CD14-positive monocyte (primary cell): ENCODE measurements around the gene MST1. TPM values are rescaled to one million over a fixed set of nuclear protein-coding genes. Genes with fewer than 3 reads are reported as not detected.

Experiments
- DNase-seq, 3 donors: peaks; one replicate each; pipeline ENCODE4 v3.0.0-alpha.2; 2011 to 2022
- H2AFZ ChIP-seq: 2 replicates; pipeline ENCODE4 v1.6.0; 2012; ENCODE audit warnings: mild to moderate bottlenecking, low read depth, low read length, inconsistent platforms; ENCODE audit not compliant: insufficient read depth, poor library complexity, severe bottlenecking
- H3K27ac ChIP-seq, 2 donors: 1 replicate in 1 of 2; 2 replicates in 1 of 2; pipeline ENCODE4 v1.5.1; 2012 to 2013; ENCODE audit warnings: low read length in 2 of 2, control low read depth in 1 of 2, inconsistent platforms in 1 of 2, low read depth in 1 of 2, mild to moderate bottlenecking in 1 of 2
- H3K27me3 ChIP-seq, 2 donors: one replicate each; pipeline versions ENCODE4 v1.6.0 to v1.6.1; 2011 to 2013; ENCODE audit warnings: low read length in 2 of 2; ENCODE audit not compliant: control insufficient read depth in 2 of 2, insufficient read depth in 2 of 2
- H3K36me3 ChIP-seq, 2 donors: replicated peaks in 1 of 2; 1 replicate in 1 of 2; 2 replicates in 1 of 2; pipeline versions ENCODE4 v1.5.1 to v1.6.1; 2012 to 2013; ENCODE audit warnings: low read length in 2 of 2, control low read depth in 1 of 2, inconsistent platforms in 1 of 2, mild to moderate bottlenecking in 1 of 2; ENCODE audit not compliant: insufficient read depth in 2 of 2, control insufficient read depth in 1 of 2
- H3K4me1 ChIP-seq, 2 donors: 1 replicate in 1 of 2; 2 replicates in 1 of 2; pipeline versions ENCODE4 v1.5.1 to v1.6.1; 2012 to 2013; ENCODE audit warnings: low read length in 2 of 2, control low read depth in 1 of 2, inconsistent platforms in 1 of 2, mild to moderate bottlenecking in 1 of 2, moderate library complexity in 1 of 2; ENCODE audit not compliant: insufficient read depth in 2 of 2, control insufficient read depth in 1 of 2
- H3K4me2 ChIP-seq: replicated peaks from 2 replicates; pipeline ENCODE3; 2012; ENCODE audit warnings: low read length, moderate library complexity, mild to moderate bottlenecking; ENCODE audit not compliant: poor library complexity, severe bottlenecking; ENCODE audit errors: extremely low read depth
- H3K4me3 ChIP-seq, 3 experiments: fragments of 200-600 bp in 1 of 3; sonication (generic) in 1 of 3; replicated peaks in 1 of 3; 1 replicate in 2 of 3; 2 replicates in 1 of 3; pipeline ENCODE4 v1.5.1; 2011 to 2013; ENCODE audit warnings: low read length in 3 of 3, mild to moderate bottlenecking in 3 of 3, control low read depth in 2 of 3, low read depth in 2 of 3, inconsistent platforms in 1 of 3, moderate library complexity in 1 of 3
- H3K79me2 ChIP-seq: 2 replicates; pipeline ENCODE4 v1.6.0; 2012; ENCODE audit warnings: mild to moderate bottlenecking, control low read depth, inconsistent platforms, low read length, moderate library complexity; ENCODE audit not compliant: insufficient read depth
- H3K9ac ChIP-seq: 2 replicates; pipeline ENCODE4 v1.6.0; 2017; ENCODE audit warnings: low read length, mild to moderate bottlenecking; ENCODE audit not compliant: insufficient read depth, poor library complexity, severe bottlenecking
- H3K9me3 ChIP-seq, 2 donors: replicated peaks in 1 of 2; 1 replicate in 1 of 2; 2 replicates in 1 of 2; pipeline versions ENCODE4 v1.5.1 to v1.6.1; 2012 to 2013; ENCODE audit warnings: low read length in 2 of 2, control low read depth in 1 of 2; ENCODE audit not compliant: control insufficient read depth in 1 of 2, insufficient read depth in 1 of 2
- H4K20me1 ChIP-seq: 2 replicates; pipeline ENCODE4 v1.6.0; 2012; ENCODE audit warnings: mild to moderate bottlenecking, low read length, control low read depth, moderate library complexity; ENCODE audit not compliant: insufficient read depth
- H3K27ac Mint-ChIP-seq, 7 donors: one replicate each; pipeline ENCODE4 v1.8.0; 2020; ENCODE audit warnings: mild to moderate bottlenecking in 7 of 7, mixed read lengths in 7 of 7, moderate library complexity in 6 of 7, inconsistent platforms in 2 of 7
- H3K27me3 Mint-ChIP-seq, 3 donors: one replicate each; pipeline ENCODE4 v1.8.0; 2021 to 2022; ENCODE audit warnings: low read depth in 3 of 3, mild to moderate bottlenecking in 3 of 3, mixed read lengths in 3 of 3, moderate library complexity in 3 of 3, inconsistent platforms in 1 of 3
- H3K36me3 Mint-ChIP-seq, 2 donors: one replicate each; pipeline ENCODE4 v1.8.0; 2020; ENCODE audit warnings: mixed read lengths in 2 of 2, inconsistent platforms in 1 of 2, mild to moderate bottlenecking in 1 of 2
- H3K4me1 Mint-ChIP-seq: one replicate; pipeline ENCODE4 v1.8.0; 2020; ENCODE audit warnings: mild to moderate bottlenecking, mixed read lengths
- H3K4me3 Mint-ChIP-seq, 2 donors: one replicate each; pipeline ENCODE4 v1.8.0; 2020; ENCODE audit warnings: mild to moderate bottlenecking in 2 of 2, mixed read lengths in 2 of 2, moderate library complexity in 1 of 2
- H3K9me3 Mint-ChIP-seq, 7 donors: one replicate each; pipeline ENCODE4 v1.8.0; 2020 to 2022; ENCODE audit warnings: mixed read lengths in 7 of 7, mild to moderate bottlenecking in 6 of 7, moderate library complexity in 6 of 7, inconsistent platforms in 2 of 7
- WGBS: methylation state at CpG from one replicate; pipeline ENCODE4 v1.1.5; 2013; ENCODE audit warnings: missing lambda C conversion rate; ENCODE audit not compliant: insufficient coverage; 5-methylcytosine and 5-hydroxymethylcytosine counted together
- intact Hi-C, 2 donors: fragments of 100-400 bp; cut with micrococcal nuclease; formaldehyde crosslinking; loops; one replicate each; pipeline versions ENCODE4 v1.15.0 to v1.15.1; 2023
- polyA minus RNA-seq: library from RNA; depleted of rRNA, polyadenylated mRNA; stranded (reverse); fragments of >200 nt; gene quantifications from 2 replicates; pipeline ENCODE4 v1.2.3, GENCODE V29; 2012
- polyA plus RNA-seq, 3 donors: library from polyadenylated mRNA; depleted of rRNA in 1 of 3; unstranded in 2 of 3; stranded (reverse) in 1 of 3; fragments of 300-500 nt in 2 of 3; fragments of >200 nt in 1 of 3; fragmentation: Illumina TruSeq in 2 of 3; gene quantifications; 1 replicate in 2 of 3; 2 replicates in 1 of 3; pipeline ENCODE4 v1.2.3, GENCODE V29; 2012 to 2021
- total RNA-seq, 12 experiments: library from RNA in 1 of 12; stranded (reverse) in 1 of 12; fragments of 120-200 nt in 1 of 12; gene quantifications; one replicate each; pipeline ENCODE4 v1.2.4 and lab custom pipeline; 2013 to 2026; ENCODE audit warnings: mixed read lengths in 6 of 12, inconsistent platforms in 1 of 12
- TF ChIP-seq, protein P1 (sequence below): fragments of 200-600 bp; IDR thresholded peaks from one replicate; pipeline ENCODE4 v1.8.0; 2022; ENCODE audit warnings: antibody characterized with exemption, mild to moderate bottlenecking

Gene MST1
- 4.9 TPM for total RNA-seq (2013)
- polyA plus RNA-seq (10 to 100 TPM in 1 of 3 donors, under 1 TPM in 1, not detected in 1; 0.28 to 17.8 TPM), polyA minus RNA-seq (0.97 and 4.5 TPM in 2 replicates), total RNA-seq (lab: John Stamatoyannopoulos, UW) (0.58 to 4.0 (median 1.6) reads per million in 11 experiments)

DNA sequence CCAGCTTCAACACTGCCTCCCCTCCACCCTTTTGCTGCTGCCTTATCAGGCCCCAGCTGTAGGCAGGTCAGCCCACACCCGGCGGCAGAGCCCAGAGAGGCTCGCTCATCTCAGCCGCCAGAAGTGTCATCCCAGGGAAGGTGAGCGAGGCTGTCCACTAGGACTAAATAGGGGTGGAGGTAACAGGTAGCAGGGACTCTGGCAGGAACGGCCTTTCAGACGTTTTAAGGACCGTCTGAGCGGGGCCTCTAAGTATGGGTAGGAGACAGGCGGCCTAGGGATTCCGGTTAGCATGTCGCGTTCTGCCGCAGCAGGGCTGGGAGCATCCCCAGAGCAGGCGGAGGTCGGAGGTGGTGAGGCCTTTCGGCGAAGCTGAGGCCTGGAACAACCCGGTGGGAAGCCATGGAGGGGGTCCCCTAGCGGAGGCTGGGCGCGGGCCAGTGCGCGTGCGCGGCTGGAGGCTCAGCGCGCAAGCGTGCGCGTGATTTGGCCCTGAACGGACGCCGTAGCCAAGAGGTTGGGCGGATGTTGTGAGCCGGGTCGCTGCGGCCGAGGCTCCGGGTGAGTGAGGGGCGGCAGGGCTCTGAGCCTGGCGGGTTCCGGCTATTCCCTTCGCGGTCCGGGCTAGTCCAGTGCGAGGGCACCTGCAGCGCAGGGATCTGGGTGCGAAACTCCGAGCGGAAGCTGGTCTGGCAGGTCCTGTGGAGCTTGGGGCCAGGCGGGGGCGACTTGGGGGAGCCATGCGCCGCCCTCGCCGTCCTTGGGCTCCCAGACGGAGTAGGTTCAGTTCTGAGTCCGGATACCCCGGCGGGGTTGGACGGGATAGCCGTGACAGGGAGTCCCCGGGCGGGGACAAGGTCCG lies at the start of gene MST1, which contains the start of gene RNF123:
Gene MST1, minus strand, starts transcription at position 429 of the 862 bp plus-strand sequence. CDS start 783 bp downstream, outside the sequence.
Gene RNF123, plus strand, starts transcription at position 512 of the 862 bp plus-strand sequence. CDS start 1,609 bp downstream, outside the sequence.
- Mint-ChIP-seq H3K9me3 (peaks cover 0 to 6% (median 0%) of the 10 kb centered on the region in 7 donors), H3K4me3 (peak within 1 kb of the TSS; percentile 96 to 98), H3K27ac (peak within 1 kb of the TSS; percentile 79 to 96 (median 85)), H3K27me3 (peaks cover 23 to 33% (median 32%) of the 10 kb centered on the region in 3 donors), H3K36me3 (peaks cover 12 to 20% of the 10 kb centered on the region in 2 donors), H3K4me1 (peaks cover 38% of the 10 kb centered on the region)
- 1% methylated on average over 51 of the region's 66 CpGs for WGBS
- DNase-seq, result peak; percentile 85 to 88 (median 88)
- Histone ChIP-seq H3K27me3 (peaks cover 0 to 27% of the 10 kb centered on the region in 2 donors), H2AFZ (peak within 1 kb of the TSS; percentile 97), H3K4me1 (peaks cover 27 to 29% of the 10 kb centered on the region in 2 donors), H3K9ac (peak within 1 kb of the TSS; percentile 90), H3K79me2 (peaks cover 26% of the 10 kb centered on the region), H3K4me2 (peak within 1 kb of the TSS; percentile 86), H3K9me3 (no peaks in the 10 kb centered on the region), H3K4me3 (peak within 1 kb of the TSS; percentile 63 to 97 (median 76)), H3K27ac (peak within 1 kb of the TSS; percentile 21 to 85), H4K20me1 (peaks cover 2% of the 10 kb centered on the region), H3K36me3 (peaks cover 0 to 7% of the 10 kb centered on the region in 2 donors)
- TF ChIP-seq, protein P1, sequence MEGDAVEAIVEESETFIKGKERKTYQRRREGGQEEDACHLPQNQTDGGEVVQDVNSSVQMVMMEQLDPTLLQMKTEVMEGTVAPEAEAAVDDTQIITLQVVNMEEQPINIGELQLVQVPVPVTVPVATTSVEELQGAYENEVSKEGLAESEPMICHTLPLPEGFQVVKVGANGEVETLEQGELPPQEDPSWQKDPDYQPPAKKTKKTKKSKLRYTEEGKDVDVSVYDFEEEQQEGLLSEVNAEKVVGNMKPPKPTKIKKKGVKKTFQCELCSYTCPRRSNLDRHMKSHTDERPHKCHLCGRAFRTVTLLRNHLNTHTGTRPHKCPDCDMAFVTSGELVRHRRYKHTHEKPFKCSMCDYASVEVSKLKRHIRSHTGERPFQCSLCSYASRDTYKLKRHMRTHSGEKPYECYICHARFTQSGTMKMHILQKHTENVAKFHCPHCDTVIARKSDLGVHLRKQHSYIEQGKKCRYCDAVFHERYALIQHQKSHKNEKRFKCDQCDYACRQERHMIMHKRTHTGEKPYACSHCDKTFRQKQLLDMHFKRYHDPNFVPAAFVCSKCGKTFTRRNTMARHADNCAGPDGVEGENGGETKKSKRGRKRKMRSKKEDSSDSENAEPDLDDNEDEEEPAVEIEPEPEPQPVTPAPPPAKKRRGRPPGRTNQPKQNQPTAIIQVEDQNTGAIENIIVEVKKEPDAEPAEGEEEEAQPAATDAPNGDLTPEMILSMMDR, result peak; percentile 19
- intact Hi-C loops, result no loop called here

DNA sequence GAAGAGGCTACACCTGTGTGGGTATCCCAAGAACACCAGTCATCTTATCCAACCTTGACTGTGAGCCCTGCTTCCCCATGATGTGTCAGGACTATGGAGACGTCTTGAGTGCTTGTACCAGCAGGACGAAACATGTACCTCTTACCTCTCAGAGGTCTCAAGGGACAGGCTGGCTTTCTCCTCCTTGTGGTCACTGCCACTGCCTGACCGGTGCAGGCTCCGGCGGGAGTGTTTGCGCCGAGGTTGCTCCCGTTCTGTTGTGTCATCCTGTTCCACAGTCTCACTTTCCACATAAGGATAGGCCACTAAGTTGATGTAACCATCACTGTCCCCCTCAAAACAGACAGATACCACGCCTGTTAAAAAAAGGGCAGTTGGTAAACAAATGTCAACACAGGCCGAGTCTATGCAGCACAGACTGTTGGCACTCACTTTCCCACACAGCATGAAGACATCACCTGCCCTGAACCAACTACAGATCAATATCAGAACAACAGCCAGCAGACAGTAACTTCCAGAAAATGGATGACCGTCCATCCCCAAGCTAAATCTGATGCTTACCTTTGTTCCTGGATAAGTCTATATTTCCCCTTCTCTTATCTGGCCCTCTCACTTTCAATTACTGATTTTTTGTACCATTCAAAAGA lies 48.9 kb upstream of the MST1 start:
- Histone ChIP-seq H3K9me3 (no peaks in the 10 kb centered on the region), H3K4me3 (no peak overlapping the region), H4K20me1 (peaks cover 38% of the 10 kb centered on the region), H3K4me2 (no peak overlapping the region), H2AFZ (no peak overlapping the region), H3K27ac (no peak overlapping the region), H3K36me3 (peaks cover 54 to 79% of the 10 kb centered on the region in 2 donors), H3K27me3 (no peaks in the 10 kb centered on the region), H3K9ac (no peak overlapping the region), H3K79me2 (peaks cover 9% of the 10 kb centered on the region), H3K4me1 (peaks cover 12 to 13% of the 10 kb centered on the region in 2 donors)
- peaks cover 16% of the 10 kb centered on the region for H3K4me1 Mint-ChIP-seq
- no peaks in the 10 kb centered on the region for H3K9me3 Mint-ChIP-seq
- H3K27me3 Mint-ChIP-seq, result peaks cover 0 to 3% (median 0%) of the 10 kb centered on the region in 3 donors
- peaks cover 45 to 74% of the 10 kb centered on the region in 2 donors for H3K36me3 Mint-ChIP-seq
- DNase-seq, result no peak
- H3K4me3 Mint-ChIP-seq, result no peak overlapping the region
- intact Hi-C loops, result no loop called here
- 97% methylated on average over 8 of the region's 11 CpGs for WGBS
- TF ChIP-seq, protein P1, result no peak
- peak overlapping the region in 2 of 7 donors; percentile 18 to 65 for H3K27ac Mint-ChIP-seq
